ENCODE data around the gene CAP1. TPM values are rescaled to one million over a fixed set of nuclear protein-coding genes. Genes with fewer than 3 reads are reported as not detected.

Gene CAP1
- total RNA-seq, 1 experiment from 2014 or later, result 255 TPM

DNA sequence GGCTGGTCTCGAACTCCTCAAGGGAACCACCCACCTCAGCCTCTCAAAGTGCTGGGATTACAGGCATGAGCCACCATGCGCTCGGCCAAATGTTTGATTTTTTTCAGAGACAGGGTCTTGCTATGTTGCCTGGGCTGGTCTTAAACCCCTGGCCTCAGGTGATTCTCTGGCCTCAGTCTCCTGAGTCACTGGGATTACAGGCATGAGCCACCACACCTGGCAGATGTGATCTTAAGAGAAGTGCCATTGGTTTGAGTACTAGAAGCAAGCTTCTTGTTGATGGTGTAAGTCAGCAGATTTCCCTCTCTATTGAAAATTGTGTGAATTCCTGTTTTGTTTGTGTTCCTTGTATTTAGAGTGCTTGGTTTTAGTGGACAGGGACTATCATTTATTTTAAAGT lies 5.2 kb downstream of the CAP1 start:
- no peak overlapping the region for H3K14ac ChIP-seq (ENCODE audit: insufficient read depth, low read length)
- H3K27ac ChIP-seq (ENCODE audit: insufficient read length, low read depth, low read length), result no peak overlapping the region
- H3K9me3 ChIP-seq (ENCODE audit: control insufficient read depth, low read depth, low read length), result no peaks in the 10 kb centered on the region
- Mint-ChIP-seq H3K4me1 (peaks cover 10 to 14% of the 10 kb centered on the region in 2 experiments), H3K36me3 (ENCODE audit: insufficient read depth in 1 of 3, low read depth in 3 of 3) (peaks cover 15 to 42% (median 20%) of the 10 kb centered on the region in 3 experiments; a peak in 6 of 7 replicates), H3K9me3 (no peaks in the 10 kb centered on the region), H3K27me3 (ENCODE audit: low read depth) (no peaks in the 10 kb centered on the region), H3K4me3 (no peak overlapping the region), H3K27ac (no peak overlapping the region)
- H4K20me1 ChIP-seq (ENCODE audit: control insufficient read depth, insufficient read depth, insufficient read length), result no peaks in the 10 kb centered on the region
- H3K27me3 ChIP-seq (ENCODE audit: insufficient read depth, low read length), result no peaks in the 10 kb centered on the region
- no peak overlapping the region for H2BK5ac ChIP-seq (ENCODE audit: insufficient read length, low read length)
- no peak overlapping the region for H3K4ac ChIP-seq (ENCODE audit: low read depth, low read length)
- no peak overlapping the region for H3K56ac ChIP-seq (ENCODE audit: insufficient read length, low read depth, low read length)
- no peak overlapping the region for H2BK20ac ChIP-seq (ENCODE audit: low read depth, low read length, poor library complexity, severe bottlenecking)
- no CpG with 5 or more reads among the region's 3 CpGs for WGBS (ENCODE audit: extremely low coverage, insufficient read length, low lambda C conversion rate)
- H3K4me2 ChIP-seq (ENCODE audit: insufficient read depth, insufficient read length, low read length), result no peak overlapping the region
- H4K91ac ChIP-seq (ENCODE audit: insufficient read length, low read depth, low read length), result no peak overlapping the region
- no peak overlapping the region for H2BK120ac ChIP-seq (ENCODE audit: low read depth, low read length, poor library complexity, severe bottlenecking)
- H2AFZ ChIP-seq (ENCODE audit: low read length), result no peak overlapping the region
- peaks cover 8% of the 10 kb centered on the region for H3K23me2 ChIP-seq (ENCODE audit: insufficient read length, low read depth, low read length, poor library complexity, severe bottlenecking)
- no peaks in the 10 kb centered on the region; the same call in none of the 2 replicates for H3K4me1 ChIP-seq (ENCODE audit: insufficient read depth, low read length)
- no peak overlapping the region for H2BK12ac ChIP-seq (ENCODE audit: insufficient read length, low read depth, low read length)
- no peak overlapping the region for H3K9ac ChIP-seq (ENCODE audit: extremely low read depth, insufficient read length, low read length)
- H4K8ac ChIP-seq (replicated peaks; ENCODE audit: insufficient read length, low read depth, low read length), result no peak overlapping the region
- no peak overlapping the region for H3K23ac ChIP-seq (ENCODE audit: insufficient read length, low read depth, low read length)
- no peak overlapping the region for H3K18ac ChIP-seq (ENCODE audit: insufficient read length, low read depth, low read length)
- H3T11ph ChIP-seq (ENCODE audit: low read length), result no peak overlapping the region
- no peak for DNase-seq
- TF ChIP-seq, protein P1, sequence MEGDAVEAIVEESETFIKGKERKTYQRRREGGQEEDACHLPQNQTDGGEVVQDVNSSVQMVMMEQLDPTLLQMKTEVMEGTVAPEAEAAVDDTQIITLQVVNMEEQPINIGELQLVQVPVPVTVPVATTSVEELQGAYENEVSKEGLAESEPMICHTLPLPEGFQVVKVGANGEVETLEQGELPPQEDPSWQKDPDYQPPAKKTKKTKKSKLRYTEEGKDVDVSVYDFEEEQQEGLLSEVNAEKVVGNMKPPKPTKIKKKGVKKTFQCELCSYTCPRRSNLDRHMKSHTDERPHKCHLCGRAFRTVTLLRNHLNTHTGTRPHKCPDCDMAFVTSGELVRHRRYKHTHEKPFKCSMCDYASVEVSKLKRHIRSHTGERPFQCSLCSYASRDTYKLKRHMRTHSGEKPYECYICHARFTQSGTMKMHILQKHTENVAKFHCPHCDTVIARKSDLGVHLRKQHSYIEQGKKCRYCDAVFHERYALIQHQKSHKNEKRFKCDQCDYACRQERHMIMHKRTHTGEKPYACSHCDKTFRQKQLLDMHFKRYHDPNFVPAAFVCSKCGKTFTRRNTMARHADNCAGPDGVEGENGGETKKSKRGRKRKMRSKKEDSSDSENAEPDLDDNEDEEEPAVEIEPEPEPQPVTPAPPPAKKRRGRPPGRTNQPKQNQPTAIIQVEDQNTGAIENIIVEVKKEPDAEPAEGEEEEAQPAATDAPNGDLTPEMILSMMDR (conservative IDR thresholded peaks at IDR 0.05), result no peak
- no peak overlapping the region for H4K5ac ChIP-seq (ENCODE audit: insufficient read length, low read depth, low read length)
- no peak overlapping the region for H2AK5ac ChIP-seq (ENCODE audit: insufficient read length, low read length)
- peaks cover 38% of the 10 kb centered on the region for H3K79me2 ChIP-seq (ENCODE audit: insufficient read depth, low read length)
- H3K79me1 ChIP-seq (ENCODE audit: insufficient read depth, low read depth, low read length, poor library complexity, severe bottlenecking), result peaks cover 10% of the 10 kb centered on the region
- H2BK15ac ChIP-seq (ENCODE audit: low read depth, low read length), result no peak overlapping the region
